ENCODE results near the gene PDE4D. TPM values are rescaled to one million over a fixed set of nuclear protein-coding genes. Genes with fewer than 3 reads are reported as not detected.

The PDE4D gene
- total and polyA plus RNA-seq, 8 donors, result 1.5 to 7.1 (median 3.1) TPM

DNA sequence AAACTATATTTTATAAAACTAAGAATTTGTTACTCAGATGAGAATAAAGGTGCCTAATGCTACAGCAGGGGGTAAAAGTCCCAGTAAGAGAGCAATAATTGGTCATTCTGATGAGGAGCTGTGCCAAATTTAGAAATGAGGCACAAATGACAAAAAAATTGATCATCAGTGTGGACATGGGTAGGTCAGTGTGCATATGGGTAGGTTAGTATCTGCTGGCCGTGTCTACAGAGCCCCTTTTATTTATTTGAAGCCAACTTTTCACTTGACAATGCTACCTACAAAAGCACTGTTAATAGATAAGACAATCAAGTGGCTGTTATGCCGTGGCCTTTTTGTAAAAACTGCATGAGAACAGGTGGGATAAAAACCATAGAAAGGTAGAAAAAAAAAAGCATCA is 856.1 kb downstream of the PDE4D start:
- no peak overlapping the region for H3K27ac ChIP-seq
- ATAC-seq (no peak), FAIRE-seq (no peak), DNase-seq (no peak)
- intact Hi-C loops (cut with DNase I), result no loop called here
- H3K9me3 ChIP-seq, result no peaks in the 10 kb centered on the region
- H3K4me3 ChIP-seq, result peak overlapping the region in 1 of 4 donors; percentile 76
- 83 to 94% methylated on average over 2 of the region's 2 CpGs for WGBS, 2 donors
- no peaks in the 10 kb centered on the region for H3K27me3 ChIP-seq
- TF ChIP-seq, protein P1, sequence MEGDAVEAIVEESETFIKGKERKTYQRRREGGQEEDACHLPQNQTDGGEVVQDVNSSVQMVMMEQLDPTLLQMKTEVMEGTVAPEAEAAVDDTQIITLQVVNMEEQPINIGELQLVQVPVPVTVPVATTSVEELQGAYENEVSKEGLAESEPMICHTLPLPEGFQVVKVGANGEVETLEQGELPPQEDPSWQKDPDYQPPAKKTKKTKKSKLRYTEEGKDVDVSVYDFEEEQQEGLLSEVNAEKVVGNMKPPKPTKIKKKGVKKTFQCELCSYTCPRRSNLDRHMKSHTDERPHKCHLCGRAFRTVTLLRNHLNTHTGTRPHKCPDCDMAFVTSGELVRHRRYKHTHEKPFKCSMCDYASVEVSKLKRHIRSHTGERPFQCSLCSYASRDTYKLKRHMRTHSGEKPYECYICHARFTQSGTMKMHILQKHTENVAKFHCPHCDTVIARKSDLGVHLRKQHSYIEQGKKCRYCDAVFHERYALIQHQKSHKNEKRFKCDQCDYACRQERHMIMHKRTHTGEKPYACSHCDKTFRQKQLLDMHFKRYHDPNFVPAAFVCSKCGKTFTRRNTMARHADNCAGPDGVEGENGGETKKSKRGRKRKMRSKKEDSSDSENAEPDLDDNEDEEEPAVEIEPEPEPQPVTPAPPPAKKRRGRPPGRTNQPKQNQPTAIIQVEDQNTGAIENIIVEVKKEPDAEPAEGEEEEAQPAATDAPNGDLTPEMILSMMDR (IDR thresholded peaks at IDR 0.05), result no peak
- H3K36me3 ChIP-seq, result no peaks in the 10 kb centered on the region
- peaks cover 0 to 11% (median 0%) of the 10 kb centered on the region in 3 donors for H3K4me1 ChIP-seq

DNA sequence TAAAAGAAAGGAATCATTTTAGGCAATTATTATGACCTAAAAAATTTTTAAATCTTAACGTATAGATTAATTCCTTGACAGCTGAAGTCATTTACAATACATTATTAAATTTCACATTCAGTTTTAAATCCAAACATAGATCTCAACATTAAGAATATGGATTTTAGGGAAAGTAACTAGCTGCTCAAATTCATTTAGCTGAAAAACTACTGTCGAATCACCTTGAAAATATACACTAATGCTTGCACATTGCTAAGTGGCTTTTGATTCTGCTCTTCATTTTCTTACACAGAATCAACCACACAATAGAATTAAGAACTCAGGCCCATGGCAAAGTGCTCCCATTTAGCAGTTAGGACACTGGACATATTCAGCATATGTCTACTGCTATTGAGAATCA is 856.5 kb downstream of the PDE4D start:
- Histone ChIP-seq H3K4me1 (peaks cover 0 to 11% (median 0%) of the 10 kb centered on the region in 3 donors), H3K9me3 (no peaks in the 10 kb centered on the region), H3K36me3 (no peaks in the 10 kb centered on the region), H3K27ac (no peak overlapping the region), H3K4me3 (no peak overlapping the region), H3K27me3 (no peaks in the 10 kb centered on the region)
- ATAC-seq (no peak), FAIRE-seq (peak; percentile 81), DNase-seq (no peak)
- WGBS, 2 donors, result 81 to 86% methylated on average over 2 of the region's 2 CpGs
- TF ChIP-seq, protein P1 (IDR thresholded peaks at IDR 0.05), result no peak
- intact Hi-C loops (cut with DNase I), result no loop called here

GRCh38 chr5:59036274-59036961 is 857.1 kb downstream of the PDE4D start:
- ATAC-seq, result peak in 1 of 4 donors; percentile 14
- Histone ChIP-seq H3K27me3 (no peaks in the 10 kb centered on the region), H3K4me1 (peaks cover 0 to 11% (median 0%) of the 10 kb centered on the region in 3 donors), H3K27ac (no peak overlapping the region), H3K36me3 (no peaks in the 10 kb centered on the region), H3K9me3 (no peaks in the 10 kb centered on the region), H3K4me3 (no peak overlapping the region)
- peak; percentile 9 for FAIRE-seq
- TF ChIP-seq, protein P1 (IDR thresholded peaks at IDR 0.05), result no peak
- no peak for DNase-seq
- intact Hi-C loops (cut with DNase I), result no loop called here
- 77 to 84% methylated on average over 4 of the region's 4 CpGs for WGBS, 2 donors

DNA sequence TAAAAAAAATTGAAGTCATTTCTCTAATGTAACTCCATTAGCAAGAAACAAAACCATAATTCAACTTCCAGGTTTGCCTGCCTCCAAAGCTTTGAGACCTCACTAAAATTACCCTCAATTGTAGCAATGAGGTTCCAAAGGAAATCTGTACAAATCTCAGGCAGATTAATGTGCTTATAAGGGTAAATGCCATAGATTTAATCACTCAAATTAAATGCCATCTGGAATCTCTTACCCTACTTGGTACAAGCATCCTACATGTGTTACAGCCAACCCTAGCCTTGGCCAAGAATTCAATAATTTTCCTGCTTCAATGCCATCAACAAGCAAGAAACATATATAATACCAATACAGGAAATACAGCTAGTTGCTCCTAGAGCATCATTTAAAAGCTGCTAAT is 857.8 kb downstream of the PDE4D start:
- no peak overlapping the region for H3K27ac ChIP-seq
- TF ChIP-seq, protein P1 (IDR thresholded peaks at IDR 0.05), result no peak
- intact Hi-C loops (cut with DNase I), result no loop called here
- ATAC-seq (no peak), DNase-seq (no peak), FAIRE-seq (no peak)
- H3K9me3 ChIP-seq, result no peaks in the 10 kb centered on the region
- peaks cover 0 to 6% (median 0%) of the 10 kb centered on the region in 3 donors for H3K4me1 ChIP-seq
- no peak overlapping the region for H3K4me3 ChIP-seq
- H3K36me3 ChIP-seq, result no peaks in the 10 kb centered on the region
- no peaks in the 10 kb centered on the region for H3K27me3 ChIP-seq

GRCh38 chr5:59034498-59035186 is 858.9 kb downstream of the PDE4D start:
- ATAC-seq (peak in 1 of 4 donors; percentile 29), DNase-seq (no peak), FAIRE-seq (no peak)
- Histone ChIP-seq H3K4me3 (no peak overlapping the region), H3K36me3 (no peaks in the 10 kb centered on the region), H3K4me1 (peaks cover 0 to 3% (median 0%) of the 10 kb centered on the region in 3 donors), H3K27me3 (no peaks in the 10 kb centered on the region), H3K9me3 (no peaks in the 10 kb centered on the region), H3K27ac (no peak overlapping the region)
- TF ChIP-seq, protein P1 (IDR thresholded peaks at IDR 0.05), result peak in 2 of 4 donors; percentile 29 to 31
- WGBS, 2 donors, result 71 to 78% methylated on average over 3 of the region's 3 CpGs
- intact Hi-C loops (cut with DNase I), result no loop called here

Data from pancreas (tissue), 10 donors.